Measurements from ENCODE around the gene RHOV. TPM values are rescaled to one million over a fixed set of nuclear protein-coding genes. Genes with fewer than 3 reads are reported as not detected.
A peak's percentile ranks its signal among the peaks of the same experiment; 100 is the strongest.

Gene RHOV
- total RNA-seq, 1 donor from 2014 or later, result not detected

- no peaks in the 10 kb centered on the region for H3K9me3 ChIP-seq
- H3K27me3 ChIP-seq, result no peaks in the 10 kb centered on the region
- H3K4me3 ChIP-seq, result no peak overlapping the region
- peaks cover 50 to 56% of the 10 kb centered on the region in 2 donors for H3K36me3 ChIP-seq
- intact Hi-C loops (cut with DNase I), result loop anchor here (5.0 kb wide), 1 partner anchor 329 kb away; the partner anchor contains the start of genes CHP1 and EXD1
- DNase-seq (ENCODE audit: low spot score in 2 of 2), result peak; percentile 30 to 73
- H3K4me1 ChIP-seq, result peaks cover 19 to 24% of the 10 kb centered on the region in 2 donors
- peak overlapping the region in 1 of 2 donors; percentile 9 for H3K27ac ChIP-seq
- TF ChIP-seq CTCF (IDR thresholded peaks at IDR 0.05), result no peak
Observed at GRCh38 chr15:40902605-40903561, 28.8 kb upstream of the RHOV start.

- H3K4me3 ChIP-seq, result no peak overlapping the region
- no peak for DNase-seq (ENCODE audit: low spot score in 2 of 2)
- peaks cover 52 to 68% of the 10 kb centered on the region in 2 donors for H3K36me3 ChIP-seq
- intact Hi-C loops (cut with DNase I), result loop anchor here (5.0 kb wide), 1 partner anchor 331 kb away; the partner anchor contains the start of genes CHP1 and EXD1
- H3K27ac ChIP-seq, result no peak overlapping the region
- no peaks in the 10 kb centered on the region for H3K9me3 ChIP-seq
- H3K4me1 ChIP-seq, result peaks cover 6 to 12% of the 10 kb centered on the region in 2 donors
- no peaks in the 10 kb centered on the region for H3K27me3 ChIP-seq
- no peak for TF ChIP-seq CTCF (IDR thresholded peaks at IDR 0.05)
Observed at GRCh38 chr15:40901053-40901443, 27.0 kb upstream of the RHOV start.

GRCh38 chr15:40900256-40901052 is 26.4 kb upstream of the RHOV start:
- no peak for TF ChIP-seq CTCF (IDR thresholded peaks at IDR 0.05)
- intact Hi-C loops (cut with DNase I), result loop anchor here (5.0 kb wide), 1 partner anchor 332 kb away; the partner anchor contains the start of genes CHP1 and EXD1

GRCh38 chr15:40899536-40900207 is 25.6 kb upstream of the RHOV start:
- no peaks in the 10 kb centered on the region for H3K27me3 ChIP-seq
- TF ChIP-seq CTCF (IDR thresholded peaks at IDR 0.05), result no peak
- DNase-seq (ENCODE audit: low spot score in 2 of 2), result no peak
- no peaks in the 10 kb centered on the region for H3K9me3 ChIP-seq
- peaks cover 52 to 68% of the 10 kb centered on the region in 2 donors for H3K36me3 ChIP-seq
- no peak overlapping the region for H3K4me3 ChIP-seq
- intact Hi-C loops (cut with DNase I), result loop anchor here (5.0 kb wide), 1 partner anchor 333 kb away; the partner anchor contains the start of genes CHP1 and EXD1
- peaks cover 0 to 13% of the 10 kb centered on the region in 2 donors for H3K4me1 ChIP-seq
- H3K27ac ChIP-seq, result no peak overlapping the region

More at GRCh38 chr15:40900256-40901052, 26.4 kb upstream of the RHOV start:
- H3K27me3 ChIP-seq, result no peaks in the 10 kb centered on the region
- H3K4me1 ChIP-seq, result peaks cover 0 to 10% of the 10 kb centered on the region in 2 donors
- DNase-seq (ENCODE audit: low spot score in 2 of 2), result no peak
- H3K27ac ChIP-seq, result no peak overlapping the region
- H3K4me3 ChIP-seq, result no peak overlapping the region
- no peaks in the 10 kb centered on the region for H3K9me3 ChIP-seq
- peaks cover 52 to 68% of the 10 kb centered on the region in 2 donors for H3K36me3 ChIP-seq

Measured in ascending aorta (tissue), 2 donors.